ENCODE data around the gene GRIP2. TPM values are rescaled to one million over a fixed set of nuclear protein-coding genes. Genes with fewer than 3 reads are reported as not detected.

The GRIP2 gene
- 10 to 100 TPM in 2 of 8 experiments, 1 to 10 TPM in 6; 3.1 to 25.1 (median 4.6) TPM for total RNA-seq

DNA sequence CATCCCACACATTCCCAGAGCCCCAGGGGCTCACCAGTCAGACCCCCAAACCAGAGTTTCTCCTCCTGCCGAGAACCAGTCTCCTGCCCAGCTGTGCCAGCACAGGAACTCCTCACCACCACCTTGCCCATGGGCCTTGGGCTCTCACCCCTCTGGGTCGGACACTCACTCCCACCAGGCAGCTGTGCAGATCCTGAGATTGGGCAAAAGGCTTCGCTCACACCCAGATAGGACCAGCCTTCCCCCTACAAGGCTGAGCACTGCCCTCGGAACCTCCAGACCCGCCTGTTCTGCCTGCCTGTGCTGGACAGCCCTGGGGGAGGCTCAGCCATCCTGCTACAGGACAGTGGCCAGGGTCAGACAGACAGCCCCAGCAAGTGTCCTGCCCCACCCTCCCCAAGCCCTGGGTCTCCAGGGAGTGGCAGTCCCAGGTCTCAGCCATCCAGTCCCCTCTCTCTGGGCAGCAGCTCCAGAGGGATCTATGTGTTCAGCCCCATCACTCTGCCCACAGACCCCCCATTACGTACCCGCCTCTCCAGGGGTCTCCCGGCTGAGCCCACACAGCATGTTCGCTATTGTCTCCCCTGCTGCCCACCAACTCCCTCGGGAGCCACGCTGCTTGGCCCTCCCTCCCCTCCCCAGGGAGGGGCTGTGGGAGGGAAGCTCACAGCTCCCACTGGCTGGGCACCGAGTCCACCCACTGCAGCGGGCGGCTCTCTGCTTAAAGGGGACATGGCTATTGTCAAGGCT is at the start of gene GRIP2:
Gene GRIP2, minus strand, starts transcription at position 601 of the 750 bp plus-strand sequence. Its CDS starts 34 bp downstream, at position 567.
- no peak within 1 kb of the TSS for H3K4me3 ChIP-seq
- in situ Hi-C loops (cut with MboI; ENCODE audit: low pct_unique_long_range_greater_than_20kb in 2 of 9, low sequenced_read_pairs in 9 of 9, unreplicated experiment in 9 of 9) = no loop called here

DNA sequence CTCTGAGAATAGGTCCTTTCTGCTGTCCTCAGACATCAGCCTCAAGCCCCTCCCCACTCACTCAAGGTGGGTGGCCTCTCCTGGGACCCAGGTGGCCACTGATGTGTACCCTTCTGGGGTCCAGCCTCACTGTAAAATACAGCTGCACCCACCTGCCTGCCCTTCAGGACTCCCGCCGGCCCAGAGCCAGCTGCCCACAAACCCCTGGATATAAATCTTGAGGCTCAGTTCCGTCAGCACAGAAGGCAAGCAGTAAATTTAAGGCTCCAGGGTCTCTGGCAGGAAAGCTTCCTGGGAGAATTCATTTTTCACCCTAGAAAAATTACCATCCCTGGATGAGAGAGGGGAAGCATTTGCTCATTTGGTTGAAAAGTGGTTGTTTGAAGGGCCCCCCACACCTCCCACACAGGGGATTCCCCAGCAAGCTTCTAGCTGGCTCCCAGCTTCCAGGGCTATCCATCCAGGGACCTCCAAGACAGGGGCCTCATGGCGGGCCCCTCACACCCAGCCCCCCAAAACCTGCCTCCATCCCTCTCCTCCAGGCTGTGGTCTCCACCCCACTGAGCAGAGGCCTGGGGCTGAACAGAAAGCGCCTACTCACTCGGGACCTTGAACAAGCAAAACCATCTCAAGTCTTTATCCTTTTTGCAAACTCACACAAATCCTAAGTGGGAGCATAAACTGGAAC is 48.4 kb upstream of the GRIP2 start:
- in situ Hi-C loops (cut with MboI; ENCODE audit: low pct_unique_long_range_greater_than_20kb in 2 of 9, low sequenced_read_pairs in 9 of 9, unreplicated experiment in 9 of 9) = no loop called here
- Histone ChIP-seq H3K4me1 (replicated peaks in 1 of 2) (peaks cover 18 to 26% of the 10 kb centered on the region in 2 donors), H3K4me3 (no peak overlapping the region), H3K27ac (peak overlapping the region; percentile 27 to 61)
- ATAC-seq (replicated peaks in 6 of 8) = peak in 5 of 8 experiments; percentile 45 to 75 (median 69)
- WGBS, 10 experiments = 41 to 68% methylated on average over 2 of the region's 6 CpGs; no CpG with 5 or more reads in 8 of the 10 experiments

More for the DNA sequence above, at the start of gene GRIP2:
- ATAC-seq (replicated peaks in 6 of 8) = peak; percentile 25 to 62 (median 44)
- 57 to 100% (median 100%) methylated on average over 1 to 3 of the region's 14 CpGs; no CpG with 5 or more reads in 7 of the 10 experiments for WGBS, 10 experiments
- no peak within 1 kb of the TSS for H3K27ac ChIP-seq
- H3K4me1 ChIP-seq (replicated peaks in 1 of 2) = peaks cover 2 to 11% of the 10 kb centered on the region in 2 donors

DNA sequence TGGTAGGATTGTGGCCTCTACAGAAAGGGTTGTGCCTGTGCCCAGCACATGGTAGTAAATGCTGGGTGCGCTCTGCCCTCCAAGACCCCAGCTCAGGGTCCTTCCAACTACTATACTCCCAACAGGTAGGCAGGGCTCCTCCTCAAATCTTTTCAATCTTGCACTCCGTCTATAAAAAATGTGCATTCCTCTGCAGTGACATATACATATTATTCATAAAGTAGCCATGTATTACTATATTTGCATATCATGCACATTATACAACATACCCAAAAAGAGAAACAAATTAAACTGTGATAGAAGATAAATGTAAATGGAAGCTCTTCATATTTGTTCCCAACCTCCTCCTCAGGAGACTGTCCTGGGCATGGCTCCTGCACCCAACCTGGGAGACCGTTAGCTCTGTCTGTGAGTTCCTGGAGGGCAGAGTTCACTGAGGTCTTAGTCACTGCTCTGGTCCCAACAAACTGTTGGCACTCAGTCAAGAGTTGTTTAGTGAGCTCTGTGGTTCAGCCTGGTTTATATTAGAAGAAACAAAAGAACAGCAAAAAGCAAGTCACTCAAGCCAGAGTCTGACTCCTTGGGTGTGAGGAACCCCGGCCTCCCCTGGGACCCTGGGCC is 47.7 kb upstream of the GRIP2 start:
- in situ Hi-C loops (cut with MboI; ENCODE audit: low pct_unique_long_range_greater_than_20kb in 2 of 9, low sequenced_read_pairs in 9 of 9, unreplicated experiment in 9 of 9) = no loop called here
- 0 to 100% (median 42%) methylated on average over 1 to 2 of the region's 4 CpGs; no CpG with 5 or more reads in 3 of the 10 experiments for WGBS, 10 experiments
- peaks cover 18 to 26% of the 10 kb centered on the region in 2 donors for H3K4me1 ChIP-seq (replicated peaks in 1 of 2)
- H3K4me3 ChIP-seq = no peak overlapping the region
- peak in 6 of 8 experiments; percentile 3 to 82 (median 44) for ATAC-seq (replicated peaks in 6 of 8)
- peak overlapping the region in 1 of 2 donors; percentile 61 for H3K27ac ChIP-seq

DNA sequence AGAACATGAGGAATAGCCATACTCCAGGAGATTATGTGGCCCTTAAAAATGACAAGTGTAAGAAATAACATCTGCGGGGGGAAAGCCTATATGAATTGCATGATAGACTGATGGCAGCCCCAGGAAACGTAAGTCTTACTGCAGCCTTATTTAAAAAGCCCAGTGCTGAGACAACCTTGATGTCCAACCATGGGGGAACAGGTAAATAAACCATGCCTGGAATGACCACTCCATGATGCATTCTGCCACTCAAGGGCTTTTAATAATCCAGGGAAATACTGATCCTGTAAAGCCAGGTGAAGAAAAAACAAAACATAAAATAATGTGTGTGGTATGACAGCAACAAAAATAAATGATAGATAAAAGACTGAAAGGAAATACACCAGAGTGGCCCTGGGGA is 46.5 kb upstream of the GRIP2 start:
- Histone ChIP-seq H3K27ac (no peak overlapping the region), H3K4me3 (no peak overlapping the region), H3K4me1 (replicated peaks in 1 of 2) (peaks cover 18 to 26% of the 10 kb centered on the region in 2 donors)
- WGBS, 10 experiments = 20 to 100% (median 83%) methylated on average over 1 to 2 of the region's 2 CpGs; no CpG with 5 or more reads in 2 of the 10 experiments
- in situ Hi-C loops (cut with MboI; ENCODE audit: low pct_unique_long_range_greater_than_20kb in 2 of 9, low sequenced_read_pairs in 9 of 9, unreplicated experiment in 9 of 9) = no loop called here
- no peak for ATAC-seq (replicated peaks in 6 of 8)

- in situ Hi-C loops (cut with MboI; ENCODE audit: low pct_unique_long_range_greater_than_20kb in 2 of 9, low sequenced_read_pairs in 9 of 9, unreplicated experiment in 9 of 9) = no loop called here
- WGBS, 10 experiments = 29 to 71% (median 46%) methylated on average over 1 to 5 of the region's 5 CpGs; no CpG with 5 or more reads in 5 of the 10 experiments
- Histone ChIP-seq H3K4me1 (replicated peaks in 1 of 2) (peaks cover 7 to 12% of the 10 kb centered on the region in 2 donors), H3K4me3 (no peak overlapping the region), H3K27ac (peak overlapping the region in 1 of 2 donors; percentile 1)
- peak; percentile 22 to 86 (median 68) for ATAC-seq (replicated peaks in 6 of 8)
Measured at GRCh38 chr3:14583548-14584091, 43.5 kb upstream of the GRIP2 start.

DNA sequence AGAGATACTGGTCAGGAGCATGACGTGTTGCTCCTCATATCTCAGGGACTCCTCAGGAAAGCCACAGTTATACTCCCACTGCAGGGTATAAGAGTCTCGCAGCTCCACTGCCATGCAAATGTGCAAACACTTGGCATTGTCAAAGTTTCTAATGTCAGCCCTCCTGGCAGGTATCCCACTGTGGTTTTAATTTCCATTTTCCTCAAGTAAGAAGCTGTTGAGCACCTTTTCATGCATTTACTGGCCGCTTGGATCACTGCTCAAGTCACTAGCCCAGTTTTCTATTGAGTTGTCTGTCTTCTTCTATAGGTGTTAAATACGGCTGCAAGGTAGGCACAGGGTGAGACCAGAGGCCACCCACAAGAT is 41.9 kb upstream of the GRIP2 start:
- in situ Hi-C loops (cut with MboI; ENCODE audit: low pct_unique_long_range_greater_than_20kb in 2 of 9, low sequenced_read_pairs in 9 of 9, unreplicated experiment in 9 of 9) = no loop called here
- no peak overlapping the region for H3K27ac ChIP-seq
- H3K4me1 ChIP-seq (replicated peaks in 1 of 2) = peaks cover 0 to 3% of the 10 kb centered on the region in 2 donors
- no peak overlapping the region for H3K4me3 ChIP-seq
- no peak for ATAC-seq (replicated peaks in 6 of 8)
- WGBS, 10 experiments = 14 to 88% (median 73%) methylated on average over 1 to 4 of the region's 4 CpGs; no CpG with 5 or more reads in 2 of the 10 experiments

GRCh38 chr3:14581334-14582044 is 41.3 kb upstream of the GRIP2 start:
- WGBS, 10 experiments = 53 to 96% (median 77%) methylated on average over 1 to 4 of the region's 5 CpGs; no CpG with 5 or more reads in 2 of the 10 experiments
- in situ Hi-C loops (cut with MboI; ENCODE audit: low pct_unique_long_range_greater_than_20kb in 2 of 9, low sequenced_read_pairs in 9 of 9, unreplicated experiment in 9 of 9) = no loop called here
- Histone ChIP-seq H3K4me1 (replicated peaks in 1 of 2) (peaks cover 0 to 3% of the 10 kb centered on the region in 2 donors), H3K27ac (no peak overlapping the region), H3K4me3 (no peak overlapping the region)
- peak in 2 of 8 experiments; percentile 6 to 17 for ATAC-seq (replicated peaks in 6 of 8)

DNA sequence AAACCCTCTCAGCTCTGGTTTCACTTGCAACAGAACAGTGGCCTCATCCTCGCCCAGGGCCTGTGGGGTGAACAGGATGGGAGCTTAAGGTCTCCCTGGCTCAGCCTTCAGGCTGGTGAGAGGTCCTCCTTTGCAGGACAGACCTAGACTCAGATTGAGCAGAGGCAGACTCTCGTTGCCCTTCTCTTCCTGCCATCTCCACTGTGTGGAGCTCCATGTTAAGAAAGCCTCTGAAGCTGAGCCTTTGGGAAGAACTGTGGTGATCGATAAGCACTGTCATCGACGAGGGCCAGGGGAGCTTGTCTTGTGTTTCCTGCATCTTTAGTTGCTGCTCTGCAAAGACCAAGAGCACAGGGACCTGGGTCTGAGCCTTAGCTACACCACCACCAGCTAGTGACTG is 37.8 kb upstream of the GRIP2 start:
- Histone ChIP-seq H3K4me1 (replicated peaks in 1 of 2) (no peaks in the 10 kb centered on the region), H3K4me3 (no peak overlapping the region), H3K27ac (no peak overlapping the region)
- peak in 1 of 8 experiments; percentile 31 for ATAC-seq (replicated peaks in 6 of 8)
- in situ Hi-C loops (cut with MboI; ENCODE audit: low pct_unique_long_range_greater_than_20kb in 2 of 9, low sequenced_read_pairs in 9 of 9, unreplicated experiment in 9 of 9) = no loop called here
- WGBS, 10 experiments = 29 to 87% (median 67%) methylated on average over 1 to 4 of the region's 5 CpGs; no CpG with 5 or more reads in 5 of the 10 experiments

DNA sequence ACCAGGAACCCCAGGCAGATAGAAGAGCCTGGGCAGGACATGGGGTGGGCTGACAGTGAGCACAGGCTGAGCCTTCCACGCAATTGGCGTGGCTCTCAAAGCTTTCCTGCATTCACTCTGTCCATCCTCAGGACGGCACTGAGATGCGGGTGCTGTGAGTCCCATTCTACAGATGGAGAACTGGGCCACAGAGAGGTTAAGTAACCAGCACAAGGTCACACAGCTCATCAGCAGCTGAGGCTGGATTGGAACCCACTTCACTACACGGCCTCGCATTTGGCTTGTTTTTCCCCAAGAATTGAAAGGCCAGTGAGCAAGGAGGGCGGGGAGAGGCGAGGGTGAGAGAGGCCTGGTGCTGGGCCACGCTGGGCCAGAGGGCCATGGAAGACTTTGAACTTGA is 36.0 kb upstream of the GRIP2 start:
- Histone ChIP-seq H3K4me1 (replicated peaks in 1 of 2) (no peaks in the 10 kb centered on the region), H3K27ac (no peak overlapping the region), H3K4me3 (no peak overlapping the region)
- ATAC-seq (replicated peaks in 6 of 8) = no peak
- WGBS, 10 experiments = 40 to 100% (median 82%) methylated on average over 1 to 7 of the region's 9 CpGs; no CpG with 5 or more reads in 5 of the 10 experiments
- in situ Hi-C loops (cut with MboI; ENCODE audit: low pct_unique_long_range_greater_than_20kb in 2 of 9, low sequenced_read_pairs in 9 of 9, unreplicated experiment in 9 of 9) = no loop called here

DNA sequence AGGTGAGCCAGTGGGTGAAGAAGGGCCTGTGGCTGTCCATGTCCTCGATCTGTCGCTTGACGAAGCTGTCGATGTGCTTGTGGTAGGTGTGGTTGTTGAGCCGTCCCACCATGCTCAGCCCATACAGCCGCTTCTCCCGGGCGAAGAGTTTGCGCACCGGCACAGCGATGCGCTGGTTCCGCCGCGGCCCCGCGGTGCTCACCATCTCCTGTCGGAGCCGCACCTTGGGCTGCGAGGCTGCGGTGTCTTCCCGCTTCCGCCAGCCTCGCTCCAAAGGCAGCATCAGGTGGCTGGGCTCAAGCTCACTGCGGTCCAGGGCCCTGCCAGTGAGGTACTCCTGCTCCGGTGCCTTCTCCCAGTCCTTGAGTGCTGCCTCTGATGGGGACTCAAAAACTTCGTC is 34.0 kb upstream of the GRIP2 start:
- in situ Hi-C loops (cut with MboI; ENCODE audit: low pct_unique_long_range_greater_than_20kb in 2 of 9, low sequenced_read_pairs in 9 of 9, unreplicated experiment in 9 of 9) = no loop called here
- H3K4me1 ChIP-seq (replicated peaks in 1 of 2) = peaks cover 8 to 11% of the 10 kb centered on the region in 2 donors
- H3K4me3 ChIP-seq = no peak overlapping the region
- WGBS, 10 experiments = 66 to 100% (median 90%) methylated on average over 2 to 5 of the region's 27 CpGs; no CpG with 5 or more reads in 5 of the 10 experiments
- H3K27ac ChIP-seq = no peak overlapping the region
- no peak for ATAC-seq (replicated peaks in 6 of 8)

- no peak overlapping the region for H3K27ac ChIP-seq
Measured at GRCh38 chr3:14573706-14574105, 33.6 kb upstream of the GRIP2 start.

DNA sequence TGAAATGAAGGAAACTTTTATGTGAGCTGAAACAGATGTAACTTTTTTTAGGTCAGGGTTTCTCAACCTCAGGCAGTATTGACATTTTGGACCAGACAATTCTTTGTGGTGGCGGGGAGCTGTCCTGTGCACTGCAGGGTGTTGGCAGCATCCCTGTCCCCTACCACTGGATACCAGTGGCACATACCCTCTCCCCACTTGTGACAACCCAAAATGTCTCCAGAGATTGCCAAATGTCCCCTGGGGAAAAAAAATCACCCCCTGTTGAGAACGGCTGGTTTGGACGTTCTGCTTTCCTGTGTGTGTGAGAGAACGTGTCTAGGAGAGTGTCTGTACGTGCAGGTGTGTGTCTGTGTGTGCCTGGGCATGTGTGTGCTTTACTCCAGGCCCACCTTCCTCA is 30.7 kb upstream of the GRIP2 start:
- Histone ChIP-seq H3K27ac (no peak overlapping the region), H3K4me3 (no peak overlapping the region), H3K4me1 (replicated peaks in 1 of 2) (peaks cover 14 to 18% of the 10 kb centered on the region in 2 donors)
- in situ Hi-C loops (cut with MboI; ENCODE audit: low pct_unique_long_range_greater_than_20kb in 2 of 9, low sequenced_read_pairs in 9 of 9, unreplicated experiment in 9 of 9) = no loop called here
- 60 to 100% (median 82%) methylated on average over 1 to 3 of the region's 5 CpGs; no CpG with 5 or more reads in 4 of the 10 experiments for WGBS, 10 experiments
- ATAC-seq (replicated peaks in 6 of 8) = no peak

More at GRCh38 chr3:14573706-14574105, 33.6 kb upstream of the GRIP2 start:
- no peak for ATAC-seq (replicated peaks in 6 of 8)
- peaks cover 11 to 15% of the 10 kb centered on the region in 2 donors for H3K4me1 ChIP-seq (replicated peaks in 1 of 2)
- 87 to 100% (median 93%) methylated on average over 3 to 13 of the region's 21 CpGs; no CpG with 5 or more reads in 6 of the 10 experiments for WGBS, 10 experiments
- in situ Hi-C loops (cut with MboI; ENCODE audit: low pct_unique_long_range_greater_than_20kb in 2 of 9, low sequenced_read_pairs in 9 of 9, unreplicated experiment in 9 of 9) = no loop called here
- H3K4me3 ChIP-seq = no peak overlapping the region
